GM23338 (cell line): ENCODE measurements around the gene COL4A2. TPM values are rescaled to one million over a fixed set of nuclear protein-coding genes. Genes with fewer than 3 reads are reported as not detected.

Experiments used
- ATAC-seq: fragments of 200-7000 bp; cut with Tn5 transposase; 3 replicates; pipeline ENCODE4 v1.9.1; 2020
- DNase-seq: peaks from one replicate; pipeline ENCODE4 v3.0.0-alpha.2; 2015; ENCODE audit warnings: low spot score
- H2AFZ ChIP-seq: fragments of 200-600 bp; sonication (generic); 2 replicates; pipeline ENCODE4 v1.8.0; 2016; ENCODE audit warnings: antibody characterized with exemption, mild to moderate bottlenecking, moderate library complexity
- H3F3A ChIP-seq: fragments of 200-600 bp; sonication (generic); replicated peaks from 2 replicates; pipeline ENCODE4 v1.8.0; 2017; ENCODE audit warnings: antibody characterized with exemption, mixed run types, low read depth
- H3K27ac ChIP-seq: fragments of 200-600 bp; sonication (generic); 2 replicates; pipeline ENCODE4 v1.6.1; 2016; ENCODE audit warnings: low read depth
- H3K27me3 ChIP-seq: fragments of 200-600 bp; sonication (generic); 2 replicates; pipeline ENCODE4 v1.8.0; 2016; ENCODE audit warnings: mild to moderate bottlenecking, mixed run types, moderate library complexity; ENCODE audit not compliant: insufficient read depth
- H3K36me3 ChIP-seq: fragments of 200-600 bp; sonication (generic); 2 replicates; pipeline ENCODE4 v1.8.0; 2016; ENCODE audit warnings: mild to moderate bottlenecking; ENCODE audit not compliant: insufficient read depth
- H3K4me1 ChIP-seq: fragments of 200-600 bp; sonication (generic); 2 replicates; pipeline ENCODE4 v1.8.0; 2016; ENCODE audit warnings: mild to moderate bottlenecking, moderate library complexity; ENCODE audit not compliant: insufficient read depth
- H3K4me2 ChIP-seq: fragments of 200-600 bp; sonication (generic); 2 replicates; pipeline ENCODE4 v1.7.1; 2017; ENCODE audit warnings: mixed run types
- H3K4me3 ChIP-seq: fragments of 200-600 bp; sonication (generic); 2 replicates; pipeline ENCODE4 v1.6.1; 2016; ENCODE audit warnings: mixed run types
- H3K79me2 ChIP-seq: fragments of 200-600 bp; sonication (generic); replicated peaks from 2 replicates; pipeline ENCODE4 v1.8.0; 2017; ENCODE audit warnings: mild to moderate bottlenecking; ENCODE audit not compliant: insufficient read depth
- H3K9me2 ChIP-seq: fragments of 200-600 bp; sonication (generic); 2 replicates; pipeline ENCODE4 v1.8.0; 2017; ENCODE audit not compliant: insufficient read depth
- H4K20me1 ChIP-seq: fragments of 200-600 bp; sonication (generic); replicated peaks from 2 replicates; pipeline ENCODE4 v1.8.0; 2017; ENCODE audit warnings: mild to moderate bottlenecking; ENCODE audit not compliant: insufficient read depth
- H3K27ac Mint-ChIP-seq: 2 replicates; pipeline ENCODE4 v1.8.0; 2020; ENCODE audit warnings: inconsistent platforms, mild to moderate bottlenecking, moderate library complexity, mixed read lengths
- H3K27me3 Mint-ChIP-seq: 3 replicates; pipeline ENCODE4 v1.8.0; 2022; ENCODE audit warnings: low read depth, mild to moderate bottlenecking, moderate library complexity, mixed read lengths, inconsistent platforms; ENCODE audit not compliant: insufficient read depth, poor library complexity
- H3K36me3 Mint-ChIP-seq: 3 replicates; pipeline ENCODE4 v1.8.0; 2021; ENCODE audit warnings: low read depth, mild to moderate bottlenecking, inconsistent platforms, moderate library complexity, mixed read lengths
- H3K4me1 Mint-ChIP-seq: 3 replicates; pipeline ENCODE4 v1.8.0; 2020; ENCODE audit warnings: mild to moderate bottlenecking, inconsistent platforms, mixed read lengths
- H3K4me3 Mint-ChIP-seq: 3 replicates; pipeline ENCODE4 v1.8.0; 2021; ENCODE audit warnings: moderate library complexity, mild to moderate bottlenecking, inconsistent platforms, mixed read lengths
- H3K9me3 Mint-ChIP-seq: 3 replicates; pipeline ENCODE4 v1.8.0; 2020; ENCODE audit warnings: moderate library complexity, mild to moderate bottlenecking, inconsistent platforms, mixed read lengths
- CTCF ChIP-seq, 2 experiments: fragments of 200-600 bp in 1 of 2; sonication (generic) in 1 of 2; conservative IDR thresholded peaks; 2 replicates each; pipeline versions ENCODE4 v1.5.1 to v1.6.1; 2016 to 2017; ENCODE audit warnings: antibody characterized with exemption in 2 of 2, low read depth in 2 of 2, mild to moderate bottlenecking in 2 of 2, moderate library complexity in 1 of 2
- ETS1 ChIP-seq: IDR thresholded peaks from 2 replicates; pipeline ENCODE4 v1.6.1; 2016; ENCODE audit warnings: antibody characterized with exemption
- EZH2 ChIP-seq: fragments of 200-600 bp; sonication (generic); IDR thresholded peaks from one replicate; pipeline ENCODE4 v1.8.0; 2017; ENCODE audit warnings: antibody characterized with exemption, mild to moderate bottlenecking, low read depth; ENCODE audit not compliant: unreplicated experiment
- REST ChIP-seq: IDR thresholded peaks from one replicate; pipeline ENCODE4 v1.6.1; 2018; ENCODE audit warnings: antibody characterized with exemption; ENCODE audit not compliant: unreplicated experiment
- STAT1 ChIP-seq: IDR thresholded peaks from one replicate; pipeline ENCODE4 v1.6.1; 2016; ENCODE audit warnings: antibody characterized with exemption; ENCODE audit not compliant: unreplicated experiment
- ZNF462 ChIP-seq: fragments of 250-450 bp; sonication (Bioruptor Pico); IDR thresholded peaks from 2 replicates; pipeline ENCODE4 v1.5.0; 2020; ENCODE audit warnings: mild to moderate bottlenecking, moderate library complexity
- polyA plus RNA-seq: library from polyadenylated mRNA; unstranded; fragments of >200 nt; fragmentation: Nextera tagmentation; extraction: Ambion mirVana; gene quantifications from 2 replicates; pipeline ENCODE4 v1.2.1, GENCODE V29; 2016
- total RNA-seq: library from RNA; depleted of rRNA; stranded (reverse); fragments of >200 nt; shearing (Covaris generic); gene quantifications from 2 replicates; pipeline ENCODE4 v1.2.3, GENCODE V29; 2014

The COL4A2 gene
- total and polyA plus RNA-seq, 2 experiments from 2014 or later: 37.4 to 131 TPM

- TF ChIP-seq CTCF (conservative IDR thresholded peaks at IDR 0.05; ENCODE audit: low read depth in 2 of 2): no peak
- no peak for TF ChIP-seq ETS1
Observed at GRCh38 chr13:110419946-110420345, 112.9 kb downstream of the COL4A2 start (continued).

GRCh38 chr13:110420626-110421025 is 113.5 kb downstream of the COL4A2 start:
- no peak overlapping the region for H3K27ac ChIP-seq
- no peak overlapping the region for H3K27ac Mint-ChIP-seq
- H3K36me3 ChIP-seq: no peaks in the 10 kb centered on the region
- H3K79me2 ChIP-seq: no peaks in the 10 kb centered on the region
- no peak overlapping the region for H3K4me2 ChIP-seq
- H3F3A ChIP-seq: no peaks in the 10 kb centered on the region
- H3K36me3 Mint-ChIP-seq: no peaks in the 10 kb centered on the region; the same call in 2 of the 3 replicates
- TF ChIP-seq ZNF462 (CRISPR knock-in tag) (no peak), REST (no peak), ETS1 (no peak), EZH2 (no peak), STAT1 (no peak)
- no peaks in the 10 kb centered on the region for H3K9me2 ChIP-seq
- DNase-seq (no peak), ATAC-seq (no peak)
- H3K9me3 Mint-ChIP-seq: no peaks in the 10 kb centered on the region
- H4K20me1 ChIP-seq: peaks cover 6% of the 10 kb centered on the region; the same call in 1 of the 2 replicates
- H3K27me3 Mint-ChIP-seq: peaks cover 6% of the 10 kb centered on the region
- no peaks in the 10 kb centered on the region for H3K4me1 ChIP-seq
- no peaks in the 10 kb centered on the region for H3K27me3 ChIP-seq
- H3K4me3 ChIP-seq: no peak overlapping the region
- H3K4me1 Mint-ChIP-seq: peaks cover 16% of the 10 kb centered on the region
- no peak overlapping the region for H2AFZ ChIP-seq
- no peak overlapping the region for H3K4me3 Mint-ChIP-seq
